Transverse colon (tissue), 4 donors: ENCODE measurements around the gene ITGB1. TPM values are rescaled to one million over a fixed set of nuclear protein-coding genes. Genes with fewer than 3 reads are reported as not detected.
"Not testable (repeated sequence)": the region's sequence is repeated elsewhere in the genome, so short reads cannot be mapped to it uniquely, and the experiment has no call there.

Source experiments
- DNase-seq: peaks from one replicate; pipeline ENCODE4 v3.0.0-alpha.2; 2019
- H3K27ac ChIP-seq, 4 donors: fragments of 200-600 bp; sonication (generic); 2 replicates each; pipeline ENCODE4 v1.5.1; 2016 to 2018; ENCODE audit warnings: inconsistent platforms in 4 of 4
- H3K27me3 ChIP-seq: fragments of 200-600 bp; sonication (generic); 2 replicates; pipeline ENCODE4 v1.5.1; 2017; ENCODE audit warnings: inconsistent platforms
- H3K36me3 ChIP-seq, 4 donors: fragments of 200-600 bp; sonication (generic); 2 replicates each; pipeline ENCODE4 v1.5.1; 2017 to 2019; ENCODE audit warnings: inconsistent platforms in 4 of 4
- H3K4me1 ChIP-seq, 4 donors: fragments of 200-600 bp; sonication (generic); 2 replicates each; pipeline ENCODE4 v1.5.1; 2017 to 2020; ENCODE audit warnings: inconsistent platforms in 4 of 4
- H3K4me3 ChIP-seq, 4 donors: fragments of 200-600 bp; sonication (generic); 1 replicate in 1 of 4; 2 replicates in 3 of 4; pipeline versions ENCODE4 v1.5.1 to v1.6.1; 2017 to 2019; ENCODE audit warnings: inconsistent platforms in 4 of 4
- H3K9me3 ChIP-seq, 2 donors: fragments of 200-600 bp; sonication (generic); 2 replicates each; pipeline ENCODE4 v1.5.1; 2017 to 2019; ENCODE audit warnings: inconsistent platforms in 2 of 2
- EP300 ChIP-seq: sonication (generic); formaldehyde crosslinking; IDR thresholded peaks from one replicate; pipeline ENCODE4 v1.6.1; 2017; ENCODE audit warnings: antibody characterized with exemption, low read depth
- POLR2A ChIP-seq: fragments of 450-650 bp; IDR thresholded peaks from one replicate; pipeline ENCODE4 v1.6.1; 2016; ENCODE audit warnings: antibody characterized with exemption, mild to moderate bottlenecking, moderate library complexity
- POLR2AphosphoS5 ChIP-seq, 3 donors: sonication (generic); formaldehyde crosslinking; IDR thresholded peaks; one replicate each; pipeline ENCODE4 v1.6.1; 2016; ENCODE audit warnings: antibody characterized with exemption in 3 of 3
- WGBS, 2 donors: methylation state at CpG; one replicate each; pipeline ENCODE4 v1.1.5; 2018; ENCODE audit warnings: low coverage in 1 of 2; 5-methylcytosine and 5-hydroxymethylcytosine counted together
- in situ Hi-C, 4 donors: fragments of 200-750 bp; cut with MboI; loops; one replicate each; pipeline versions ENCODE4 v1.15.0 to v1.15.1; 2017; ENCODE audit warnings: low sequenced_read_pairs in 3 of 4, low pct_ligation_motif_present in 1 of 4, low pct_unique_long_range_greater_than_20kb in 1 of 4
- intact Hi-C: fragments of 100-400 bp; cut with DNase I; formaldehyde crosslinking; loops from one replicate; pipeline ENCODE4 v1.15.1; 2023; ENCODE audit warnings: low total_unique reads
- total RNA-seq, 4 donors: library from RNA; depleted of rRNA; stranded (reverse); fragments of >200 nt; gene quantifications; one replicate each; pipeline ENCODE4 v1.1.0, GENCODE V29; 2016
- TF ChIP-seq, protein P1 (sequence below), 5 experiments: fragments of 200-600 bp in 3 of 5; fragments of 450-650 bp in 2 of 5; sonication (generic) in 3 of 5; IDR thresholded peaks; 1 replicate in 2 of 5; 2 replicates in 3 of 5; pipeline ENCODE4 v1.5.1; 2016 to 2017; ENCODE audit warnings: antibody characterized with exemption in 5 of 5, inconsistent platforms in 3 of 5, mild to moderate bottlenecking in 2 of 5, moderate library complexity in 1 of 5

ITGB1 gene
- total RNA-seq, 4 donors from 2014 or later, result 135 to 362 (median 252) TPM

DNA sequence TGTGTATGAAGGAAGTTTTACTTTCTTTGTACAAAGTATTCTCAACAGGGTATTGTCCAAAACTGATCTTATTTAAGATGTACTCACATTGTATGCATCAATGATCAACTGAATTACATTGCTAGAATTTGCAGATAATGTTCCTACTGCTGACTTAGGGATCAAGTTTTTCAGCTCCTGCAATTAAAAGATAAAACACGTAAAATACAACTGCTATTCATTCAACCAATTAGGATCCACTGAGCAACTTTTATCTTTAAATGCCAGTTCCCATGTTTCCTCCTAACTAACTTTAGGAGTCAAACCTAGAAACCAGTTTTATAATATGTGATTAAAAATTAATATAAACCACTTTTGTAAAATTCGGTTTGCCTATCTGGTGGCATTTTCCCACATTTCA lies 35.9 kb downstream of the ITGB1 start:
- Histone ChIP-seq H3K9me3 (no peaks in the 10 kb centered on the region), H3K4me3 (no peak overlapping the region), H3K4me1 (no peaks in the 10 kb centered on the region), H3K27ac (no peak overlapping the region), H3K27me3 (no peaks in the 10 kb centered on the region), H3K36me3 (peaks cover 0 to 85% (median 35%) of the 10 kb centered on the region in 4 donors)
- intact Hi-C loops (no loop called here), in situ Hi-C loops (no loop called here)
- WGBS, 2 donors, result 81 to 92% methylated on average over 2 of the region's 2 CpGs
- no peak for TF ChIP-seq POLR2A
- TF ChIP-seq POLR2AphosphoS5 (IDR thresholded peaks at IDR 0.05), result no peak
- TF ChIP-seq EP300, result no peak
- TF ChIP-seq, protein P1, sequence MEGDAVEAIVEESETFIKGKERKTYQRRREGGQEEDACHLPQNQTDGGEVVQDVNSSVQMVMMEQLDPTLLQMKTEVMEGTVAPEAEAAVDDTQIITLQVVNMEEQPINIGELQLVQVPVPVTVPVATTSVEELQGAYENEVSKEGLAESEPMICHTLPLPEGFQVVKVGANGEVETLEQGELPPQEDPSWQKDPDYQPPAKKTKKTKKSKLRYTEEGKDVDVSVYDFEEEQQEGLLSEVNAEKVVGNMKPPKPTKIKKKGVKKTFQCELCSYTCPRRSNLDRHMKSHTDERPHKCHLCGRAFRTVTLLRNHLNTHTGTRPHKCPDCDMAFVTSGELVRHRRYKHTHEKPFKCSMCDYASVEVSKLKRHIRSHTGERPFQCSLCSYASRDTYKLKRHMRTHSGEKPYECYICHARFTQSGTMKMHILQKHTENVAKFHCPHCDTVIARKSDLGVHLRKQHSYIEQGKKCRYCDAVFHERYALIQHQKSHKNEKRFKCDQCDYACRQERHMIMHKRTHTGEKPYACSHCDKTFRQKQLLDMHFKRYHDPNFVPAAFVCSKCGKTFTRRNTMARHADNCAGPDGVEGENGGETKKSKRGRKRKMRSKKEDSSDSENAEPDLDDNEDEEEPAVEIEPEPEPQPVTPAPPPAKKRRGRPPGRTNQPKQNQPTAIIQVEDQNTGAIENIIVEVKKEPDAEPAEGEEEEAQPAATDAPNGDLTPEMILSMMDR (IDR thresholded peaks at IDR 0.05), result no peak
- no peak for DNase-seq

DNA sequence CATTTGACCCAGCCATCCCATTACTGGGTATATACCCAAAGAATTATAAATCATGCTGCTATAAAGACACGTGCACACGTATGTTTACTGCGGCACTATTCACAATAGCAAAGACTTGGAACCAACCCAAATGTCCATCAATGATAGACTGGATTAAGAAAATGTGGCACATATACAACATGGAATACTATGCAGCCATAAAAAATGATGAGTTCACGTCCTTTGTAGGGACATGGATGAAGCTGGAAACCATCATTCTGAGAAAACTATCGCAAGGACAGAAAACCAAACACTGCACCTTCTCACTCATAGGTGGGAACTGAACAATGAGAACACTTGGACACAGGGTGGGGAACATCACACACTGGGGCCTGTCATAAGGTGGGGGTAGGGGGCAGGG lies 40.2 kb downstream of the ITGB1 start:
- H3K4me3 ChIP-seq, H3K27me3 ChIP-seq, intact Hi-C loops, H3K4me1 ChIP-seq, DNase-seq, in situ Hi-C loops, H3K9me3 ChIP-seq, H3K27ac ChIP-seq: not testable (repeated sequence)
- peaks cover 0 to 53% (median 21%) of the 10 kb centered on the region in 4 donors for H3K36me3 ChIP-seq
- 90 to 98% methylated on average over 2 to 5 of the region's 5 CpGs for WGBS, 2 donors

DNA sequence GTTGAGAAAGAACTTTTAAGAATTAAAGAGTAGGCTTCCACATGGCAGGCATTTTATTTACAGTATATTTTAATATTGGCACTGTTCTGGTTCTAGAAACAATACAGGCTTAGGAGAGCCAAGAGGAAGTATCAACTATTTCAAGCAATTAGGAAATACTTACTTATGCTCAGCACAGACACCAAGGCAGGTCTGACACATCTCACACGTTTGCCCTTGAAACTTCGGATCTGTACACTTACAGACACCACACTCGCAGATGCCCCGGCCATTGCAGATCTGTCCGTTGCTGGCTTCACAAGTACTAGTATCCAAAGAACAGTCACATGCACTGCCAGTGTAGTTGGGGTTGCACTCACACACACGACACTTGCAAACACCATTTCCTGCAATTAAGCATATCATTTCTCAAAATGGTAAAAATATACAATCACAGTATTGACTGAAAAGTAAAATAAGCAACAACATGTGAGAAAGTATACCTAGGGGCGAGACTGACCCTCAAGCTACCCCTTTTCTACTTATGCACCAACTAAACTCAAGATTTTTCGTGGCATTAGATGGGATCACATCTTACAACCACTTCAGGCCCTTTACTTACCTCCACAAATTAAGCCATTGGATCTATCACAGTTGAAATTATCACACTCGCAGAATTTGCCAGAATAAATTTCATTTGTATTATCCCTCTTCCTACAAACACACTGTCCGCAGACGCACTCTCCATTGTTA lies 46.6 kb downstream of the ITGB1 start:
- TF ChIP-seq, protein P1 (IDR thresholded peaks at IDR 0.05), result no peak
- TF ChIP-seq POLR2AphosphoS5 (IDR thresholded peaks at IDR 0.05) (no peak), POLR2A (no peak), EP300 (no peak)
- no peak overlapping the region for H3K27ac ChIP-seq
- in situ Hi-C loops (no loop called here), intact Hi-C loops (no loop called here)
- no peaks in the 10 kb centered on the region for H3K27me3 ChIP-seq
- 80 to 95% methylated on average over 8 to 11 of the region's 11 CpGs for WGBS, 2 donors
- no peak for DNase-seq
- no peaks in the 10 kb centered on the region for H3K9me3 ChIP-seq
- H3K4me3 ChIP-seq, result no peak overlapping the region
- H3K36me3 ChIP-seq, result peaks cover 0 to 51% (median 20%) of the 10 kb centered on the region in 4 donors
- H3K4me1 ChIP-seq, result no peaks in the 10 kb centered on the region

DNA sequence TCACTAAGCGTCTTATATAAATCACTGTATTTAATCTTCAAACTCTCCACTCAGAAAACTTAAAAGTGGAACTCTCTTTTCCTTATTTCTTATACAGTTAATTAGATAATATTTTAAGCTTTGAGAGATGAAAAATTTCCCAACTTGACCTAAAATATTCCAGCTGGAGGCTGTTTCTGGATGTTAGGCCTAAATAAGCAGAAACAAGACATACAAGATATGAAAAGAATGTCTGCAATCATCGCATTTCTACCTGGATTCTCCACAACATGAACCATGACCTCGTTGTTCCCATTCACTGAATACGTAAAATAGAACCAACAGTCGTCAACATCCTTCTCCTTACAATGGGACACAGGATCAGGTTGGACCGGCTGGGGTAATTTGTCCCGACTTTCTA lies 48.1 kb downstream of the ITGB1 start:
- H3K36me3 ChIP-seq, result peaks cover 0 to 52% (median 22%) of the 10 kb centered on the region in 4 donors
- H3K27me3 ChIP-seq, H3K4me1 ChIP-seq, in situ Hi-C loops, intact Hi-C loops, H3K4me3 ChIP-seq, H3K27ac ChIP-seq, H3K9me3 ChIP-seq, DNase-seq: not testable (repeated sequence)
- WGBS, 2 donors, result 92 to 100% methylated on average over 4 to 7 of the region's 7 CpGs

DNA sequence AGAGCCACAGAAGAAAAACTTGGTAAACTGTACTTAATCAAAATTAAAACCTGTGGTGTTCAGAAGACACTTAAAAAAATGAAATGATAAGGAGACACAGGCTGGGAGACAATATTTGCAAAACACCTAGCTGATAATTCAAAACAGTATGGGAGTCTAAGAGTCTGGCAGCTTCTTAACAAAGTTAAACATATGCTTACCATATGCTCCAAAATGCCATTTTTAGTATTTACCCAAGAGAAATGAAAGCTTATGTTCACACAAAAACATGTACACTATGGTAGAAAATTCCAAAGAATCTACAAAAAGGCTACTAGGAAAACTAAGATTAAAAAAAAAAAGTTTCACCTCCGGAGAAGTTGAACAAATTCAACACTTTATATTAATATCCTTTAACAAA lies 48.6 kb downstream of the ITGB1 start:
- peaks cover 0 to 52% (median 22%) of the 10 kb centered on the region in 4 donors for H3K36me3 ChIP-seq
- DNase-seq, result no peak
- intact Hi-C loops, result no loop called here
- no peak overlapping the region for H3K27ac ChIP-seq
- H3K27me3 ChIP-seq, result no peaks in the 10 kb centered on the region
- TF ChIP-seq, protein P1 (IDR thresholded peaks at IDR 0.05), result no peak
- TF ChIP-seq EP300 (no peak), POLR2AphosphoS5 (IDR thresholded peaks at IDR 0.05) (no peak), POLR2A (no peak)
- H3K4me1 ChIP-seq, result no peaks in the 10 kb centered on the region
- H3K4me3 ChIP-seq, result no peak overlapping the region
- 96 to 100% methylated on average over 1 of the region's 1 CpG for WGBS, 2 donors
- in situ Hi-C loops, result no loop called here
- no peaks in the 10 kb centered on the region for H3K9me3 ChIP-seq
